Measurements from ENCODE around the gene MAMDC2.

DNA sequence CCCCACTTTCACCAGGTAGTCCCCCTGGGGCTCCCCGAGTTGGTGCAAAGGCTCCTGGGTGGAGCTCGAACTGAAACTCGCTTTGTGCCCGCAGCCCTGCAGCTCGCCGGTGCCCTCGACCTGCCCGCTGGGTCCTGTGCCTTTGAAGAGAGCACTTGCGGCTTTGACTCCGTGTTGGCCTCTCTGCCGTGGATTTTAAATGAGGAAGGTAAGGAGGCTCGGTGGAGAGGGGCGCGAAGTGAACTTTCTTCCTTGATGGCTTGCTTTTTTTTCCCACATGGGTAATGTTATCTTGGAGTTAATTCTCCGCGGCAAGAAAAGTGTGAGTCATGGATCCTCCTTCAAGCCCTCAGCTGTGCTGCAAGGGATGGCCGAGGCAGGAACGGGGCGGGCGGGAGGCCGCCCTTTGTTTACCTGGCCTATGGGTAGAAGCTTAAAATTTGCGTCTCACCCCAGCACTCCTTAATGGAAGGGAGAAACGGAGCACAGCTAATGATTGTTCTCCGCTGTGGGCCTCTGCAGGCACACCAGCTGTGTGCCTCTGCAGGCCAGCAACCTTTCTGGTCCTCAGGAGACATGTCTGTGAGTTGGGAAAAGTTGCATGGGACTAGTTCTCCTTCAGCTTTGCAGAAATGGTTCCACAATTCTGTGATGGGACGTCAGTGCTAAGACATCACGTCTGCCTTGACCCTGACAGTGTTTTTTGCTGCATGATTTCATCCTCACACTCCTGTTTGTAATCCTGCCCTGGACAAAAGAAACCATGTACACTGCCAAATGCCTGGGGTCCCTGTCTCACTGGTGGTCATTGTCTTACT lies 1.1 kb downstream of the MAMDC2 start:
- TF ChIP-seq CTCF (IDR thresholded peaks at IDR 0.05; ENCODE audit: low read depth, low read length) (no peak), POLR2A (IDR thresholded peaks at IDR 0.05; ENCODE audit: extremely low read depth, insufficient read length) (no peak)

All from NB4 (cell line).